IPS DF 6.9 (cell line): Measurements from ENCODE around the gene LRRC41.

ENCODE experiments used
- DNase-seq: peaks from one replicate; pipeline ENCODE4 v3.0.0-alpha.2; 2013; ENCODE audit warnings: low read depth, low spot score
- H3K27ac ChIP-seq: one replicate; pipeline ENCODE4 v1.5.1; 2013; ENCODE audit warnings: low read length, control low read depth
- H3K27me3 ChIP-seq: 2 replicates; pipeline ENCODE4 v1.6.1; 2013; ENCODE audit warnings: mild to moderate bottlenecking, low read length; ENCODE audit not compliant: control insufficient read depth, insufficient read depth
- H3K36me3 ChIP-seq: 2 replicates; pipeline ENCODE4 v1.6.1; 2013; ENCODE audit warnings: low read length; ENCODE audit not compliant: control insufficient read depth, insufficient read depth
- H3K4me1 ChIP-seq: 2 replicates; pipeline ENCODE4 v1.6.1; 2013; ENCODE audit warnings: low read length; ENCODE audit not compliant: control insufficient read depth, insufficient read depth
- H3K4me3 ChIP-seq: 2 replicates; pipeline ENCODE4 v1.5.1; 2013; ENCODE audit warnings: mild to moderate bottlenecking, low read length
- H3K9me3 ChIP-seq: 2 replicates; pipeline ENCODE4 v1.6.1; 2013; ENCODE audit warnings: low read length, inconsistent platforms; ENCODE audit not compliant: control insufficient read depth, insufficient read depth
- WGBS: extraction: QIAGEN DNeasy Blood & Tissue Kit; methylation state at CpG from one replicate; pipeline ENCODE4 v1.1.7; 2013; ENCODE audit warnings: mixed read lengths, missing lambda C conversion rate; ENCODE audit not compliant: insufficient read length, insufficient coverage; 5-methylcytosine and 5-hydroxymethylcytosine counted together

LRRC41 gene, protein sequence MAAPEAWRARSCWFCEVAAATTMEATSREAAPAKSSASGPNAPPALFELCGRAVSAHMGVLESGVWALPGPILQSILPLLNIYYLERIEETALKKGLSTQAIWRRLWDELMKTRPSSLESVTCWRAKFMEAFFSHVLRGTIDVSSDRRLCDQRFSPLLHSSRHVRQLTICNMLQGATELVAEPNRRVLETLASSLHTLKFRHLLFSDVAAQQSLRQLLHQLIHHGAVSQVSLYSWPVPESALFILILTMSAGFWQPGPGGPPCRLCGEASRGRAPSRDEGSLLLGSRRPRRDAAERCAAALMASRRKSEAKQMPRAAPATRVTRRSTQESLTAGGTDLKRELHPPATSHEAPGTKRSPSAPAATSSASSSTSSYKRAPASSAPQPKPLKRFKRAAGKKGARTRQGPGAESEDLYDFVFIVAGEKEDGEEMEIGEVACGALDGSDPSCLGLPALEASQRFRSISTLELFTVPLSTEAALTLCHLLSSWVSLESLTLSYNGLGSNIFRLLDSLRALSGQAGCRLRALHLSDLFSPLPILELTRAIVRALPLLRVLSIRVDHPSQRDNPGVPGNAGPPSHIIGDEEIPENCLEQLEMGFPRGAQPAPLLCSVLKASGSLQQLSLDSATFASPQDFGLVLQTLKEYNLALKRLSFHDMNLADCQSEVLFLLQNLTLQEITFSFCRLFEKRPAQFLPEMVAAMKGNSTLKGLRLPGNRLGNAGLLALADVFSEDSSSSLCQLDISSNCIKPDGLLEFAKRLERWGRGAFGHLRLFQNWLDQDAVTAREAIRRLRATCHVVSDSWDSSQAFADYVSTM

DNA sequence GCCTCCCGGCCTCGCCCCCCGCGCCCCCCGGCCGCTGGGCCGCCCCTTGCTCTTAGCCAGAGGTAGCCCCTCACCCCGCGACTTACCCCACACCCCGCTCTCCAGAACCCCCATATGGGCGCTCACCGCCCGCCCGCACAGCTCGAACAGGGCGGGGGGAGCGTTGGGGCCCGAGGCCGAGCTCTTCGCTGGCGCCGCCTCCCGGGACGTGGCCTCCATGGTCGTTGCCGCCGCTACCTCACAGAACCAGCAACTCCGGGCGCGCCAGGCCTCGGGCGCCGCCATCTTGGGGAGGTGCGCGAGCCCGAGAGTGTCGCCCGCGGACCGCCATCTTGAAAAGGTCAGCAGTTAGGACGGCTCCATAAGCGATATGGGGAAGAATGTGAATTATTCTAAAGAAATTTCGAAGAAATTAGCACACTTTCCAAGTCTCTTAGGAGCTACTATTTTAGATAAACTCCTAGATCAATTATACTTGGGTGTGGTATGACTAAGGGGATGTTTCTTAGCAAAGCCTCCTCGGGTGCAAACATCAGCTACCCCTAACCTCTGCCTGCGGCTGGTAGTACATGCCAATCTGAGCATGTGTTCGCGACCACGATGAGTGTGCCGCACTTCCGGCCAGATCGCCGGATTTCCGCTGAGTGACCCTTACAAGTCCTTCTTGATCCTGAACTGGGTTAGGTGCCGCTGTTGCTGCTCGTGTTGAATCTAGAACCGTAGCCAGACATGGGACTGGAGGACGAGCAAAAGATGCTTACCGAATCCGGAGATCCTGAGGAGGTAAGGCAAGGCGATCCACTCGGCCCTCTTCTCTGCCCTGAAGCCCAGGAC, at the start of gene LRRC41, which contains the start of gene UQCRH:
LRRC41 (minus strand) TSS at position 579 of the 834 bp plus-strand sequence; CDS start at position 285, 294 bp downstream.
UQCRH (plus strand) TSS at position 661 of the 834 bp plus-strand sequence; CDS start at position 730, 69 bp downstream.
- DNase-seq, result peak; percentile 88
- H3K27ac ChIP-seq, result no peak within 1 kb of the TSS
- H3K4me3 ChIP-seq, result peak within 1 kb of the TSS; percentile 91
- no peaks in the 10 kb centered on the region for H3K27me3 ChIP-seq
- no peaks in the 10 kb centered on the region for H3K9me3 ChIP-seq
- WGBS, result no CpG with 5 or more reads among the region's 61 CpGs
- H3K4me1 ChIP-seq, result peaks cover 3% of the 10 kb centered on the region; the same call in 1 of the 2 replicates
- H3K36me3 ChIP-seq, result no peaks in the 10 kb centered on the region

DNA sequence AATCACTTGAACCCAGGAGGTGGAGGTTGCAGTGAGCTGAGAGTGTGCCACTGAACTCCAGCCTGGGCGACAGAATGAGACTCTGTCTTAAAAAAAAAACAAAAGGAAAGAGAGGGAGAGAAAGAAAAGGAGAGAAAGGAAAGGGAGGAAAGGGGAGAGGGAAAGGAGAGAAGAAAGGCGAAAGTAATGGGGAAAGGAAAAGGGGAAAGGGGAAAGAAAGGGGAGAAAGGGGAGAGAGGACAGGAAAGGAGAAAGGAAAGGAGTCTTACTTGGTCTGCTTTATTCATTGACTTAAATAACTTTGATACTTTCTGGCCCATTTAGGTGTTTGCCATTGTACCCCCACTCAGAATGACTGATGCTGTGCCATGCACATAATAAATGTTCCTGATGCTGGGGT, 48.9 kb upstream of the LRRC41 start:
- Histone ChIP-seq H3K9me3 (no peaks in the 10 kb centered on the region), H3K4me1 (no peaks in the 10 kb centered on the region), H3K27me3 (no peaks in the 10 kb centered on the region), H3K27ac (no peak overlapping the region), H3K4me3 (no peak overlapping the region), H3K36me3 (peaks cover 18% of the 10 kb centered on the region; the same call in 1 of the 2 replicates)
- DNase-seq, result no peak
- WGBS, result no CpG with 5 or more reads among the region's 2 CpGs

DNA sequence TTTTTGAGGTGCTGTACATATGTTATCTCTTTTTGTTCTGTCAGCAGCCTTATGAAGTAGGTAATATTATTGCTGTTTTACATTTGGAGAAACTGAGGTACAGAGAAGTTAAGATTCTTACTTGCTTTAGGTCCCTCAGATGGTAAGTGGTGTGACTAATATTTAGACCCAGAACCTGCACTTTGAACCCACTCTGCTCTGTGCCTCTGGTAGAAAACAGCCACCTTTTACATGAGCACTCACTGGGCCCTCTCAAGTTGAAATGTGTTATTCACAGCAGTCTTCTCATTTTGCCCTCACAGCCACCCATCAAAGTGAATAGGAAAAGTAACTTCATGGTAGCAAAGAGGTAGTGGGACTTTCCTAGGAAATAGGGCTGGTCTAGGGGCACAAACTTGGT, 41.9 kb upstream of the LRRC41 start:
- Histone ChIP-seq H3K27ac (no peak overlapping the region), H3K36me3 (peaks cover 25% of the 10 kb centered on the region; the same call in 1 of the 2 replicates), H3K9me3 (no peaks in the 10 kb centered on the region), H3K4me1 (no peaks in the 10 kb centered on the region), H3K27me3 (no peaks in the 10 kb centered on the region), H3K4me3 (no peak overlapping the region)
- no peak for DNase-seq

DNA sequence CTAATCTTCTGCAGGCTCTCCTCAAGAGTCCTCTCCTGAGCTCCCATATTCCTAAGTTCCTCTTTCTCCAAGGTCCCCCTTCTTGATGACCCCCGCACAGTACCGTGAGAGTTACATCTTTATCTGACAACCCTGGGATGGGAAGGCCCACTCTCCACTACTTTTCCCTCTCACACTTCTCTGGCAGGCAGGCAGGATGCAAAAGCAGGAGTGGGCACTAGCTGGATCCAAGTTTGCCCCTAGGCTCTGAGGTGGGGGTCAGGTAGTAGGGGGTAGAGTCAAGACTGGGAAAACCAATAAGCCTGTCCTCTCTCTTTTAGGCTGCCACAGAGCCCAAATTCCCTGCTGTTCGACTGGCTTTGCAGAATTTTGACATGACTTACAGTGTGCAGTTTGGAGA, 41.1 kb upstream of the LRRC41 start:
- H3K36me3 ChIP-seq, result peaks cover 20% of the 10 kb centered on the region; the same call in 1 of the 2 replicates
- H3K4me3 ChIP-seq, result no peak overlapping the region
- no peak overlapping the region for H3K27ac ChIP-seq
- H3K27me3 ChIP-seq, result no peaks in the 10 kb centered on the region
- no peak for DNase-seq
- H3K9me3 ChIP-seq, result no peaks in the 10 kb centered on the region
- H3K4me1 ChIP-seq, result peaks cover 2% of the 10 kb centered on the region; the same call in 1 of the 2 replicates
- WGBS, result no CpG with 5 or more reads among the region's 3 CpGs

DNA sequence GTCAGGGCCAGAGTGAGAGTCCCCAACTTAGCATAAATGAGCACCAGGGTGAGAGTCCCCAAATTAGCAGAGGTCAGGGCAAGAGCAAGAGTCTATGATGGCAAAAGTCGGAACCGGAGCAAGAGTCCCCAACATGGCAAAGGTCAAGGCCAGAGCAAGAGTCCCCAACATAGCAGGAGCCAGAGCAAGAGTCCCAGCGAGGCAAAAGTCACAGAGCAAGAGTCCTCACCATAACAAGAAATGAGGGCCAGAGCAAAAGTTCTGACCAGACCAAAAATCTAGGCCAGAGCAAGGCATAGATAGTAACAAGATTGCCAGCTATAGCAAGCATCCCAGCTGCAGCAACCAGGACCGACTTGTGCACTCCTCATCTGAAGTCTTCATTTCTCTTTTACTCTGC, 40.3 kb upstream of the LRRC41 start:
- no peaks in the 10 kb centered on the region for H3K27me3 ChIP-seq
- DNase-seq, result no peak
- no CpG with 5 or more reads among the region's 4 CpGs for WGBS
- H3K36me3 ChIP-seq, result peaks cover 17% of the 10 kb centered on the region; the same call in 1 of the 2 replicates
- peaks cover 2% of the 10 kb centered on the region; the same call in 1 of the 2 replicates for H3K4me1 ChIP-seq
- no peak overlapping the region for H3K27ac ChIP-seq
- no peak overlapping the region for H3K4me3 ChIP-seq
- H3K9me3 ChIP-seq, result no peaks in the 10 kb centered on the region

DNA sequence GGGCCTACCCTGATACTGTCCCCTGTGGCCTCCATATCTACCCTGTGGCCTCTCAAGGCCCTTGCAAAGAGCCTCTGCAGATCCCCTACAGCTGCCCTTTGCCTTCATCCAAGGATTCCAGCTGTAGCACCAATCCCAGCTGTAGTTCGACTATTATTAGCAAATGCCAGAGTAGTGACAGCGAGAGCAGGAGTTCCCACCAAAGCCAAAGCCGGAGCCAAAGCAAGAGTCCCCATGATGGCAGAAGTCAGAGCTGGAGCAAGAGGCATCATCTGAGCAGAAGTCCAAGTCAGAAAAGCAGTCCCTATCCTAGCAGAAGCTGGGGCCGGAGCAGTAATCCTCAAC, 39.9 kb upstream of the LRRC41 start:
- H3K4me1 ChIP-seq, result peaks cover 2% of the 10 kb centered on the region; the same call in 1 of the 2 replicates
- DNase-seq, result no peak
- no peaks in the 10 kb centered on the region for H3K9me3 ChIP-seq
- H3K4me3 ChIP-seq, result no peak overlapping the region
- H3K27me3 ChIP-seq, result no peaks in the 10 kb centered on the region
- H3K27ac ChIP-seq, result no peak overlapping the region
- H3K36me3 ChIP-seq, result peaks cover 17% of the 10 kb centered on the region; the same call in 1 of the 2 replicates
- no CpG with 5 or more reads among the region's 4 CpGs for WGBS

DNA sequence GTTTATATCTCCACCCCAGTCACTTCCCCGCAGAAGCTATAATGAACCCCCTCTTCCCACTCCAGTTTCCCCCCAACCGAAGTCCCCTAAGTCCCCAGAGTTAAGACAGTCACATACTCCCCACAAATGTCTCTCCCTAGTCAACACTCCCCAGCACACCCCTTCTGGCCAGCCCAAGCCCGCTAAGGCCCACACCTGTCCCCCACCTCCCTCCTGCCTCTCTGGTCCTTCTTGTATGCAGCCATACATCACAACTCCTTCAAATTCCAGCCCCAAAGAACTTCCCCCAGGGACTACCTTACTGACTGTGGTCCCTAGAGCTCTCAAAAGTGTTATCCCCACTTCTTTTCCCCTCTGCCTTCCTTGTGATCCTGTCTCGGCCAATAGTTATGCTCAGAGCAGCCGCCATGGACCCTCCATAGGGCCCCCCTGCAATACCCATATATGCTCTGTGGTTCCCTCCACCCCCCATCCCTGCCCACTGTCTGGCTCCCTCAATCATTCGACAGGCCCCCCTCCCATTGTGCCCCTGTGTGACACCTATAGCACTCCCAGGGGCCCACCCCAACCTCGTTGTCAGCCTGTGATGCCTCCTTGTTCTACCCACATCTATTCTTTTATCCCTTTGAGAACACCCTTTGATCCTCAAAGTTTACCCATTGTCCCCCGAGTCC, 39.4 kb upstream of the LRRC41 start:
- WGBS, result no CpG with 5 or more reads among the region's 8 CpGs
- no peak for DNase-seq
- H3K36me3 ChIP-seq, result peaks cover 17% of the 10 kb centered on the region; the same call in 1 of the 2 replicates
- H3K9me3 ChIP-seq, result no peaks in the 10 kb centered on the region
- no peak overlapping the region for H3K27ac ChIP-seq
- no peak overlapping the region for H3K4me3 ChIP-seq
- peaks cover 2% of the 10 kb centered on the region; the same call in 1 of the 2 replicates for H3K4me1 ChIP-seq
- no peaks in the 10 kb centered on the region for H3K27me3 ChIP-seq

DNA sequence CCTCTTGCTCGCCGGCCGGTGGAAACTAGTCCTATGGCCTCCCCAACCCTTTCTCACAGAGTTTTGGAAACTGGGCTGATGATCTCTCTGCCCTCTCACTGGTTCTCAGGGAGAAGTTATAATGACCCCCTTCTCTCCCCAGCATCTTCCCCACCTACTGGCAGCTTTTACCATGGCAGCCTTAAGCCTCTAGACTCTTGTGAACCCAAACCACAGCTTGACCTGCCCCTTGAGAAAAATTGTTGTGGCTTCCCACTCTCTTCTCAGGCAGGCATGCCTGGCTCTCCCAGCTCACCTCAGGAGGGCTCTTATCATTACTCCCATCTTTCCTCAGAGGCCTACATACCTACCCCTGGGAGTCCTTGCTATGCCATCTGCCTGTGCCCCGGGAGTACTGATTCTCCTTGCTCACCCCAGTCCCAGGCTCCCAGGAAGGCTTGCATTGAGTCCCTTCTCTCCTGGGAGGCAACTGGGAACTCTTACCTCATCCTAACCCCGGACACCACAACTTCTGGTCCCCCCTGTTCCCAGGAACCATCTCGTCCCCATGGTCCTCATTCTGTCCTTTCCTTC, 38.8 kb upstream of the LRRC41 start:
- H3K4me1 ChIP-seq, result peaks cover 2% of the 10 kb centered on the region; the same call in 1 of the 2 replicates
- H3K36me3 ChIP-seq, result peaks cover 14% of the 10 kb centered on the region; the same call in 1 of the 2 replicates
- no peaks in the 10 kb centered on the region for H3K9me3 ChIP-seq
- WGBS, result no CpG with 5 or more reads among the region's 6 CpGs
- no peak for DNase-seq
- no peaks in the 10 kb centered on the region for H3K27me3 ChIP-seq
- H3K27ac ChIP-seq, result no peak overlapping the region
- no peak overlapping the region for H3K4me3 ChIP-seq

DNA sequence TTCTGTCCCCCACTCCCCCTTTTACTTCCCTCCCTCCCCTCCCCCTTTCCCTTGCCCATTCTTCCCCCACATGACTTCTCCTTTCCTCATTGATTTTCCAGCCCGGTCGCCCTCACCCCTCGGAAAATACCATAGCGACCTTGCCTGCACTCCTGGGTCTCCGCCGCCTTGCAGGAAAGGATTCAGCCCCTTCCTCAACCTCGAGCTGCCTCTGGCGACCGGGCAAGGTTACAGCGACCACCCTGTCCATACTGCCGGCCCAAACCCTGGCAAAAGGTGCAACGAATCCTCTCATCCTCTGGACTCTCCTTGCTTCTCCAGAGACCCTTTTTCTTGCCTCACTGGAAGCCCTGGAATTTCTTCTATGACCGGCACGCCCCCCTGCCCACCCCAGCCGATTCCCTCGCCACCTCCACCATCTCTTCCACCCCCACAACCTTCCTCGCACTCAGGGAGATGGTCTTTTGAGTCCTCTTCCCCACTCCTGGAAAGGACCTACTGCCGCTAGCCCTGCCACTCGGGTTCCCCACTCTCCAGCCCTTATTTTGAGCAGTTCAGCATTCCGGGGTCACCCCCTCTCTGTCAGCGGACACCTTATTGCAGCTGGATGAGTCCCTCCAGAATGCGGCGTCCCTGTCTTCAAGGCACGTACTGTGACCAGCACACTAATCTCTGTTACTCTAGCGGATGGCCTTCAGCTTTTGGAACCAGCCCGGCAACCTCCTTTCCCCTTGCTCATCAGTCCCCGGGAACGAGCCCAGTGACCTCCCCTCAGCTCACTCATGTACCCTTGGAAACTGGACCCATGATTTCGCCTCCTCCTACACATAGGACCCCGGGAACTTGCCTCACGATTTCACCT, 38.0 kb upstream of the LRRC41 start:
- Histone ChIP-seq H3K36me3 (peaks cover 10% of the 10 kb centered on the region; the same call in 1 of the 2 replicates), H3K9me3 (no peaks in the 10 kb centered on the region)
- WGBS, result no CpG with 5 or more reads among the region's 31 CpGs

More for the DNA sequence above, 38.0 kb upstream of the LRRC41 start:
- DNase-seq, result no peak
- Histone ChIP-seq H3K4me1 (peaks cover 2% of the 10 kb centered on the region; the same call in 1 of the 2 replicates), H3K27me3 (no peaks in the 10 kb centered on the region), H3K27ac (no peak overlapping the region), H3K4me3 (peak overlapping the region; percentile 82; the same call in 1 of the 2 replicates)
